ENCODE measurements around the gene NEUROG1.
A peak's percentile ranks its signal among the peaks of the same experiment; 100 is the strongest.
"Not testable (repeated sequence)": the region's sequence is repeated elsewhere in the genome, so short reads cannot be mapped to it uniquely, and the experiment has no call there.

The NEUROG1 gene

DNA sequence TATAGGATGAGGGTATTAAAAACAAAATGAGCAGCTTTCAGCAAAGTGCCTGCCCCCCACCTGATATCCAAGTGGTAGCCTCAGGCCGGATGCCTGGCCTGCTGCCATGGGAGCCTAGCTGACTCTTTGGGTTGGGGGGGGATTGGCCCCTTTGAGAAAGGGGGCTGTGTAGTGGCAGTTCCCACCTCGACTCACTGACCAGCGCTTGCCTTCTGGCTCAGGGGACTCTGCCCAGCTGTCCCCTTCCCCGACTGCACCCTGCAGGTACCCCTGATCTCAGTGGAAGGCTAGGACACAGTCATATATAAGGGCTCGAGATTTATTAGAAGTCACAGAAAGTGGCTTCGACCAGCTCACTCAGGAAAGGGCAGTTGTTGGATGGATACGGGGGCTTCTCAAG, 1.5 kb upstream of the NEUROG1 start:
- DNase-seq (ENCODE audit: low read depth) = no peak

DNA sequence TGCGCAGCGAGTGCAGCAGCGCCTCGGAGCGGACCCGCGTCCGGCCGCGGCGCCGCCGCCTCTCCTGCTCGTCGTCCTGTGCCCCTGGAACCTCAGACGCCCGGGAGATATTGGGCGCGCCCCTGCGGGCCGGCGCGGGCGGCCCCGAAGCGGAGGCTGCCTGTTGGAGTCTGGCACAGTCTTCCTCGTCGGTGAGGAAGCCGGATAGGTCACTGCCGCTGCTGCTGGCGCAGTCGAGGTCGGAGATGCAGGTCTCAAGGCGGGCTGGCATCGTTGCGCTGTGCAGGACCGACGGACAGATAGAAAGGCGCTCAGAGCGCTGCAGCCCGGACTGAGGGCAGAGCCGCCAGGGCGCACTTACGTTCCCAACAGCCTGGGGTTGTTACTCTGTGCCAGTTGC, 344 bp downstream of the NEUROG1 start:
- DNase-seq (ENCODE audit: low read depth) = no peak

DNA sequence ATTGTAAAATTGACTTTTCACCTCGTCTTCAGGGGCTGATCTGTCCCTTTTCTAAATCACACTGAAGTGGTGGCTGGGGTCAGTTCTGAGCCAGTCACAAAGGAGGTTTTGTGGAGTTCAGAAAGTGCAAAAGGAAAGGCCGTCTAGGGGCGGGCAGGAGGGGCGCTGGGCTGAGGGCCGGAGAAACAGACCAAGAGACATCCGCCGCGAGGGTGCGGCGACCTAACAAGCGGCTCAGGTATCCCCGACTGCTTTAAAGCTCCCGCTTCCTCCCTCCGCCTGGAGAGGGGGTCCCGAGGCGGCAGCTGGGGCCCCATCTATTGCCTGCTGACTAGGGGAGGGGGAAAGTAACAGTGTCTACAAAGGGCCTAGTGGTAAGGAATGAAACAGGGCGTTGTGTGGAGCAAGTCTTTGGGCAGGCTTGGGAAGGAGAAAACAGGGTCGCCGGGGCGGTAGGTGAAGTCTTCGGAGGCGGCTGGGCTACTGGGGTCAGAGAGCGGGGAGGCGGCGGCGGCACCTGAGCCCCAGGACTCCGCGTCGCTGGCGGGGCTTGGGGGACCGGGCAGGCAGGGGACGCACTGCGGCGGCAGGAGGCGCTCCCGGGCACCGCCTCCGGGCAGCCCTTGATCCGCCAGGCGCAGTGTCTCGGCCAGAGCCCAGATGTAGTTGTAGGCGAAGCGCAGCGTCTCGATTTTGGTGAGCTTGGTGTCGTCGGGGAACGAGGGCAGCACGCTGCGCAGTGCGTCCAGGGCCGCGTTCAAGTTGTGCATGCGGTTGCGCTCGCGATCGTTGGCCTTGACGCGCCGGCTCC, 950 bp downstream of the NEUROG1 start:
- peak; percentile 7 for DNase-seq (ENCODE audit: low read depth)

DNA sequence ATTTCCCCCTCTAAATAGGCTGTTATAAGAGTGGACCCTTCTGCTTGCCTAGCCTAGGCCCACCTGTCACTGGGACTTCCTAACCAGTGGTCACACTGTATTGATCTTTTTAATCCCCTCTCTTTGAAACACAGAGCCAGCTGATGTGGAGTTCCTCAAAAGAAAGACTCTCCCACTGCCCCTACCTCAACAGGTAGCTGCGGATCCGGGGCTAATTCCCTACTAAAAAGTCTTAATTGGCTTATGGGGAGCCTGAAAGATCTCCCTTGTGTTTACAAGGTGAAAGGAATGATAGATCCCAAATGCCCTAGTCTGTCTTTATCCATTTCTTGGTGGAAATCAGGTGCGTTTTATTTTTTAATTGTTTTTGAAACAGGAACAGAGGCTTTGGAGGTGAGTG, 2.0 kb downstream of the NEUROG1 start:
- no peak for DNase-seq (ENCODE audit: low read depth)

DNA sequence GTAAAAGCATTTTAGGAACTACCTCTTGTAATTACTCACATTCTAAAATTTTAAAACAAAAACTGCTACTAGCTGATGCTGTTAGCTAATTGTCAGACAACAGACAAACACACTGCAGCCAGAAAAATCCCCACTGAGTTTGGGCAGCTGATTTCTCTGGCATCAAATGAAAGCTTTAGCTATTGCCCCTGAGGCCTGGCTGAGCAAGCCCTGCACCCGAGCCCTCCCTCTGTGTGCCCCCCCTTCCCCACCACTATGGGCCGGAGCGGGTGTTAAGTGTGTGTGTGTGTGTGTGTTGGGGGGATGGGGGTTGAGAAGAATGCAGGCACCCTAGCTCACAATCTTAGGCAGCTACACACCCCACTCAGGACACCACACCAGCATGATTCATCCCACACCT, 2.4 kb downstream of the NEUROG1 start:
- no peak for DNase-seq (ENCODE audit: low read depth)

DNA sequence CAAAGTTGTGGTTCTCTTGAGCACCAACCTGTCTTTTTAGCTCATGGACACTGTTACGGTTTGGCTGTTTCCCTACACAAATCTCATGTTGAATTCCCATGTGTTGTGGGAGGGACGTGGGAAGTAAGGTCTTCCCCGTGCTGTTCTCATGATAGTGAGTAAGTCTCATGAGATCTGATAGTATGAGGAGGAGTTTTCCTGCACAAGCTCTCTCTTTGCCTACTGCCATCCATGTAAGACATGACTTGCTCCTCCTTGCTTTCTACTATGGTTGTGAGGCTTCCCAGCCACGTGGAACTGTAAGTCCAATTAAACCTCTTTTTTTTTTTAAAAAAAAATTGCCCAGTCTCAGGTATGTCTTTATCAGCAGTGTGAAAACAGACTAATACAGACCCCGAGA, 6.2 kb downstream of the NEUROG1 start:
- not testable (repeated sequence) for DNase-seq (ENCODE audit: low read depth)

DNA sequence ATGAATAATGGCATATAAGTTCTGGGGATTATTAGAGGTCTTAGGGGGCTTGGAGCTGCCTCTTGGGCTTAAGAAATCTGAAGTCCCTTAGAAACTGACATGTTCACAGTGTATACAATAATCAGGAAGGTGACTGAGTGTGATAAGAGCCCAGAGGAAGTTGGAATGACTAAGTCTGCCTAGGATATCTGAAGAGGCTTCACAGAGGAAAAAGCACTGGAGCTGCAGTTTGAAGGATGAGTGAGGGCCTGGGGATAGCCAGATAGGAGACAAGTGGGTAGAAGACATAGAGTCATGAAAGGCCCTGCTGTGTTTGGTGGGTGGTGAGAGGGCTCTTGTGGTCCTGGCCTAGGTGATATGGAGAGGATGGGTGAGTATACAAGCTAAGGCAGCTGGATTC, 8.8 kb downstream of the NEUROG1 start:
- DNase-seq (ENCODE audit: low read depth) = no peak

DNA sequence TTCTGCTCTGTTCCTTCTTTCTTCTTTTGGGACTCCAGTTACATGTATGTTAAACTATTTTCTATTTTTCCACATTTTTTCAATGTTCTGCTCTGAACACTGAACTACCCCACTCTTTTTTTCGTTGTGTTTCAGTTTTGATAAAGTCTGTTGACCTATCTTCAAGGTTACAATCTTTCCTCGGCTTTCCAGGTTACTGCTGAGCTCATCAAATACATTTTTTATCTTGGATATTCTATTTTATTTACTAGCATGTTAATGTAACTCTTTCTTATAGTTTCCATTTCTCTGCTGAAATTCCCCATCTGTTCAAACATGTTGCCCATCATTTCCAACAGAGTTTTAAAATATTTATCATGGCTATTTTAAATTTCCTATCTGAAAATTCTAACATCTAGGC, 13.8 kb downstream of the NEUROG1 start:
- DNase-seq (ENCODE audit: low read depth) = no peak

DNA sequence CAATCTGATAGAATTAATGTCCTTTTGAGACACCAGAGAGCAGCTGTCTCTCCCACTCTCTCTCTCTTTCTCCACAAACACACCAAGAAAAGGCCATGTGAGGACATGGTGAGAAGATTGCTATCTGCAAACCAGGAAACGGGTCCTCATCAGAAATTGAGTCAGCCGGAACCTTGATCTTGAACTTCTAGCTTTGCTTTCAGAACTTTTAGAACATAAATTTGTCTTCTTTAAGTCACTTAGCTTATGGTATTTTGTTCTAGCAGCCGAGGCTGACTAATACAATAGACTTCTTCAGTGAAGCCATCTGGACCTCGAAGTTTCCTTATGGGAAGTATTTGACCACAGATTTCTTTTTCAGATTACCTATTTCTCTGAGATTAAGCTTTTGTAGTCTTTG, 18.1 kb downstream of the NEUROG1 start:
- no peak for DNase-seq (ENCODE audit: low read depth)

DNA sequence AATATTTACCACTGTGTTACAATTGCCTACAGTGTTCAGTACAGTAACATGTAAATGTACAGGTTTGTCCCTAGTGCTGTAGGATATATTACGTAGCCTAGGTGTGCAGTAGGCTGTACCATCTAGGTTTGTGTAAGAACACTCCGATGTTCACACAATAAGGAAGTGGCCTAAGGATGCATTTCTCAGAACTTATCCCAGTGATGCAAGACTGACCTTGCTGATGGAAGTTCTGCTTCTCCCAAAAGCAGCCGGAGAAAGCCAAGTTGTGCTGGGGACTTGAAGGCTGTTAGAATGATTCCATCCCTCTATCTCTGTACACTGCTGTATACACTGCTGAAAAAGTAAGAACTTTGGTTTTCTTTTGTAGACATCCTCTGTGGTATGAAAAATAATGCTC, 21.6 kb downstream of the NEUROG1 start:
- no peak for DNase-seq (ENCODE audit: low read depth)

DNA sequence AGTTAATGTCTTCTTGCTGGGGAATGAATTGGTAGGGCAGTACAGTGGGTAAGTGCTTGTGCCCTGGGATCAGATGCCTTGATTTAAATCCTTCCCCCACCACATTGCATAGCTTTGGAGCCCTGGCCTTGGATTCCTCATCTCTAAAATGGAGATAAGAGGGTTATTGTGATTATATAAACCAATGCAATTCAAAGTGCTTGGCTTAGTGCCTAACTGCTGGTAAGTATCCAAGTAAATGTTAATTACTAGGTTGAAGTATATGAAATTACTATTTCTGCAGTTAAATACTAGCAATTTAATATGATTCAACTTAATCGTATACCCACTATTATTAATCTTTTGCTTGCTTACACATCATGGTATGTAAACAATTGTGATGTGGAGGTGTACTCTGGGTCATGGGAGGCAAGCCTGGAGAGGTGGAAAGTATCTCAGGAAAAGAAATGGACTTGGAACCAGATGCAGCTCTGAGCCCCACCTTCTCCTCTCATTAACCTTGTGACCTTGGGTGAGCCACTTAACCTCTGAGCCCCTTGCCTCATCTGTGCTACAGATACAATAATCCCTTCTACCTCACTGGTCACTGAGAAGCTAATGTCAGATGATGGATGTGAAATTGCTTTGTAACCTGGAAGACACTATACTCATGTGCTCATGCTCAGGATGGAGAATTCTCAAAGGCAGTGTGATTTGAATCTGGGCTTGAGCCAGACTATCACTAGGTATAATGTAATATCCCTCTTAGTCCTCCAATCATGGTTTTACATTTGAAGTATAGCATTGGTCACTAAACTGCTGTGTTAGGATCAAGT, 23.8 kb downstream of the NEUROG1 start:
- DNase-seq (ENCODE audit: low read depth) = no peak

DNA sequence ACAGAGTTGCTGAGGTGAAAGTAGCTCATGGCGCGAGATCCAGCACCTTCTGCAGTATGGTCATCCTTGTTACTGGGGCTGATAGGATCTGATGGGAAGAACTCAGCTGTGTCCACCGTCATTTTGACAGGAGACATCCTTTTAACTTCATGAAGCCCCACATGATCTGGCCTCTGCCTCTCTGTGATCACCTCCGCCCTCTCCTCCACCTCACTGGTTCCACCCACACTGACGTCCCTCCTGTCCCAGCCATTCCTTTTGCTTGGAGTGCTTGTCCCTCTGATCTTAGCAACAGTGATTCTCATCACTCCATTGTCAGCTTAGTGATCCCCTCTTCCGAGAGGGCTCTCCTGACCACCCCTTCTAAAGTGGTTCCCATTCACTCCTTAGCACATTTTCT, 25.8 kb downstream of the NEUROG1 start:
- DNase-seq (ENCODE audit: low read depth) = no peak

DNA sequence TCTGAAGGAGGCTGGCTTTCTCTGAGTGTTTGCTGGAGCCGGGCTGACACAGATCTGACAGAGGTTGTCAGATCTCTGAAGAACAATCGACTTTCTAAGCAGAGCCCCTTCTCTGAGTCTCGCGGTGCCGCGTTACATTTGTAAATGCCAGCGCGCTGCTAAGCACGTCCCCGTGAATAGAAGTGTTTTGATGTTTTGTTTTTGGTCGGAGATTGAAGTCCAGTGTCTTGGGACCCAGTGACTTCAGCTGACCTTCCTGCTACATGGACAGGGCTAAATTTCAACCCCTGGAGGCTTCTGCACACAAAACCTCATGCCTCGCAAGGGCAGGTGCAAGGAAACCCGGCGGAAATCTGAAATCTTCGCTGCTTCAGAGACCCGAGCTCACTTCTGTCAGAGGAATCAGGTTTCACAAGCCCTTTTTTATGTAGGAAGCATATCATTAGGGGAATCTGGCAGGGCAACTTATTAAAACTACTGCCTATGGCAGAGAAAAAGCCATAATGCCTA, 27.2 kb downstream of the NEUROG1 start:
- no peak for DNase-seq (ENCODE audit: low read depth)

DNA sequence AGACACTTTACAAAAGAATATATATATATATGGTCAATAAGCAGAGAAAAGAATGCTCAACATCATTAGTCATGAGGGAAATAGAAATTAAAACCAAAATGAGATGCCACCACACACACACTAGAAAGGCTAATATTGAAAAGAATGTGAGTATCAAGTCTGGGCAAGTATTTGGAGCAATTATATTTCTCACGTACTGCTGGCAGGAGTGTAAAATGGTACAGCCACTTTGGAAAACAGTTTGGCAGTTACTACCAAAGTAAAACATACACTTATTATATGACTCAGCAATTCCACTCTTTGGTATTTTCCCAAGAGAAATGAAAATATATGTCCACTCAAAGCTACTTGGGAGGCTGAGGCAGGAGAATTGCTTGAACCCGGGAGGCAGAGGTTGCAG, 29.8 kb downstream of the NEUROG1 start:
- DNase-seq (ENCODE audit: low read depth) = no peak

DNA sequence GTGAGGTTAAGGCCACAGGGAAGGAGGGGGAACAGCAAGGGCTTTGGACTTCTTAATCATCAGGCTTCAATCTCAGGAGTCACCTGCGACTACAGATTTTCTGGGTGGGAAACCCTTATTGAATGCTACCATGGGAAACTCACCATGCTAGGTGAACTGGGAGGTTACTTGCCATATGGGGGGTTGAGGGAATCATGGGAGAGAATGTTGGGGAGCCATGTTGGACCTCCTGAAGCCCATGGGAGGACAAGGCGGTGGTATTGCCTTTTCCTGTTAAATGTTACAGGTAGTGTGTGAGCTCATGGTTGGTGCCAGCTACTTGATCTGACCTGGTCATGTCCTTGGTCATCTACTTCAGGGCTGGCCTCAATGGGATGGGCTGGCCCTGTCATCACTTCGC, 31.4 kb downstream of the NEUROG1 start:
- no peak for DNase-seq (ENCODE audit: low read depth)

DNA sequence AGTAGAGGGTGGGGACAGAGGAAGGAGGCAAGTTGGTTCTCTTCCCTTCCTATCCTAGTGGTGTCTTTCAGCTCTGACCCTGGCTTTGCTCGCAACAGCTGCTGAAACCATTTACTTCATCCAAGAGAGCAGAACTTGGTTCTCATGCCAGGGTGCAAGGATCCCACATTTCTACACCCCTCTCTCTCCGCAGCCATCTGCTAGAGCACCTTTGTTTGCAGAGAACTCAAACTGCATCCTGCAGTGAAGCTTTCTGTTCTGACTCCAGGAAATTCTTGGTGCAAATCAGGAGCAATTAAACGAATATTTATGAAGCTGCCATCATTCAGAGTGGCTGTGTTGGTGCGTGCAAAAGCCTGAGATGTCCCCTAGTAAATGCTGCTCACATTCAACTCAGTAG, 31.9 kb downstream of the NEUROG1 start:
- DNase-seq (ENCODE audit: low read depth) = no peak

DNA sequence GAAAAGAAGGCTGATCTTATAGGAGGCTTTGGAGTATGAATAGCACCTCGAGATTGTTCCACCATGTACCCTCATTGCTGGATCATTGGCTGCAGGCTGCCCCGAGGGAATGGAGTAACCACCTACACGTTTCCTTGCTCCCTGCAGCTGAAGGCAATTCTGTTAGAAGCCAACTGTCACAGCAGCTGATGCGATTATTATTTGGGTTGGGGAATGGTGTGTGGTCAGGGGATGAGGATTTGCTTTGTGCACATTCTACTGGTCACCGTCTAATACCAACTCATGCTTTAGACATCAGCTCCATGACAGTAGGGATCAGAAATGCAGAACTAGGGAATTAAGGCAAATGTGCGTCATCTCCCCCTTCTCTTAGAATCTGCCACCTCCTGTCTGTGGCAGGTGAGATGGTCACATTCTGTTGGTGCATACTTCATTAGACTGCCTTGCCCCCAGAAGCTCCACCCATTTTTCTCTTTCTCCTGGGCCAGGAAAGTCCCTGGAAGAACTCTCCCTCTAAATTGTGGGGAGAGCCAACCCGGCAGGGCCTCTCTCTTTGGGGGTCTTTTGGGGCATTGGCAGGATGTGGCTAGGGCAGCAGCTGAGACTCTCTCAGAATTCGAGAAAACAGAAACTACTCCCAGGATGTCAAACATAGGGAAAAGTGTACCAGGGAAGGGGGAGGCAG, 32.8 kb downstream of the NEUROG1 start:
- no peak for DNase-seq (ENCODE audit: low read depth)

DNA sequence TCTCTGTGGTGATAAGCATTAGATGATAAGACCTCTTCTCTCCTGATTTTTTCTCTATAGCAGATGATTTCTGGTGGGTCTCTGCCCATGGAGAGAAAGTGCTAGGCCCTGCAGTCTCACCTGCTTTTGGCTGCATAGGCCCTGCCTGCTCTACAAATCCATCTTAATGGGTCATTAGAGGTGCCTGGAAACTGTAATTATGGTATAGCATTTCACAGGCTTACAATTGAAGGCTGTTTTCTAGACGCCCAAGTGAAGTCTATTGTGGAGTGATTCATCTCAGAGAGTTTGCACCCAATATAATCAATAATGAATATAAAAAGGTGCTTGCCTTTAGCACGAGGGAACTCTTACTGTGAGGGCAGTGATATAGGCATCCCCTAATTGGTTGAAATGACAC, 33.8 kb downstream of the NEUROG1 start:
- no peak for DNase-seq (ENCODE audit: low read depth)

DNA sequence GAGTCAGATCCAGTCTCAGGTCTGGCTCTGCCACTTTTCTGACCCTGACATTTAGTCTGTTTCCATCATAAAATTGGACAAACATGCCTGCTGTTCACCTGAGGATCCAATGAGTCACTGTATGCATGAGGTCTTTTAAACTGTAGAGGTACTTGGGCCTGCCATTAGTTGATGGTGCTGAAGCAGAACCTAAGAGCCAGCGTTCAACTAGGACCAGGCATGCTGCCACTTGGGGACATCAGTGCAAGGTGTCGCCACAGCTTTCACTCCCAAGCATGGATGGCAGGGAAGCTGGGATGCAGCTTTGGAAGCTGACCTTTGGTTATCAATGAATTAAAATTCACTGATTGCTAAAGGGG, 37.1 kb downstream of the NEUROG1 start:
- DNase-seq (ENCODE audit: low read depth) = no peak

DNA sequence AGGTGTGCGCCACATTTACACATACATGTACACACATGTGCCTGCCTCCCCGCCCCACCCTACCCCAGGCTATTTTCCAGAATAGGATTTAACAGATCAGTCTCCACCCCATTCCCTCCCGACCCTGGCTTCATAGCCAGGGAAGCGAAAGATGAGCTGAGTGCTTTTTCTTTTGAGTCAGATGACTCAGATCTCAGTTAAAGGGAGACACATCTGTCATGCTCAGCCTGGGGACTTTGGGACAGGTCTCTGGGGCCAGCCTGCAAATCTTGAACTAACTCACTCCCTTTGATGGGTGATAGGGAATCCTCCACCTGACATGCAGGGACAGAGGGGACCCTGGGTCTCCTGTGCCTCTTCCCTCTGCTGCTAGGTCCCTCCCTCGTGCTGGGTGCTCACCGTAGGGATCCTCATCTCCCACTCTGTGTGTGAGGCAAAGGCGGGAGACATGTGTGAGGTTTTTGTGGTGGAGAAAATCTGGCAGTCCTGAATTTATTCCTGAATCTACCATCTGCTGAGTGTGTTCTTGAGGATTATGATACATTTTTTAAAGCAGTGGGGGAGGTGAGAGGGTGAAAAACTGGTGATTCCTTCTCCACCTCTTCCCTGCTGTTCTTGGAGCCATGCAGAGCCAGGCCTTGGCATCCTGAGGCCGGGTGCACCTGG, 37.7 kb downstream of the NEUROG1 start:
- no peak for DNase-seq (ENCODE audit: low read depth)

DNA sequence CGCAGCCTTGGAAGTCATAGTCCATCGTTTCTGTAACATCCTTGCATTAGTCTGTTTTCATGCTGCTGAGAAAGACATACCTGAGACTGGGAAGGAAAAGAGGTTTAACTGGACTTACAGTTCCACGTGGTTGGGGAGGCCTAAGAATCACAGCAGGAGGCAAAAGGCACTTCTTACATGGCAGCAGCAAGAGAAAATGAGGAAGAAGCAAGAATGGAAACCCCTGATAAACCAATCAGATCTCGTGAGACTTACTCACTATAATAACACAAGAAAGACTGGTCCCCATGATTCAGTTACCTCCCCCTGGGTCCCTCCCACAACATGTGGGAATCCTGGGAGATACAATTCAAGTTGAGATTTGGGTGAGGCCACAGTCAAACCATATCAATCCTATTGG, 40.2 kb downstream of the NEUROG1 start:
- not testable (repeated sequence) for DNase-seq (ENCODE audit: low read depth)

DNA sequence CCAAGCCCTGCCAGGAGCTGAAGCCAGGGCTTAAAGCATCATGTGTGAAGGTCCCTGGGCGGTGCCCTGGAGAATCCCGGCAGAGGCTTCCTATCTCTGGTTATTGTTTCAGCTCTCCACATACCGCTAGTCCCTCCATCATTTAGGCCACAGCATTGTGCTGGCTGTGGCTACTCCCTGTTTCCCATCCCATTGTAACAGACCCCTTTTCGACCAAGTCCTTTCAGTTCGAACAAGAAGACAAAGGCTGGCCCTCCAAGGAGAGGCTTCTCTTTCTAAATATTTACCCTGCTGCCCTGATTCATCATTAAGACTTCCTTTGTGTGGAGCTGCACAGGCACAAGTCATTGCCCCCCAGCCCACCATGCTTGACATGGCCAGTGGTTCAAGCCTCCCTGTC, 41.6 kb downstream of the NEUROG1 start:
- no peak for DNase-seq (ENCODE audit: low read depth)

Measured in activated T-cell treated with anti-CD3 and anti-CD28 coated beads for 48 hours (primary cell).